ENCODE results near the gene SCG2.

DNA sequence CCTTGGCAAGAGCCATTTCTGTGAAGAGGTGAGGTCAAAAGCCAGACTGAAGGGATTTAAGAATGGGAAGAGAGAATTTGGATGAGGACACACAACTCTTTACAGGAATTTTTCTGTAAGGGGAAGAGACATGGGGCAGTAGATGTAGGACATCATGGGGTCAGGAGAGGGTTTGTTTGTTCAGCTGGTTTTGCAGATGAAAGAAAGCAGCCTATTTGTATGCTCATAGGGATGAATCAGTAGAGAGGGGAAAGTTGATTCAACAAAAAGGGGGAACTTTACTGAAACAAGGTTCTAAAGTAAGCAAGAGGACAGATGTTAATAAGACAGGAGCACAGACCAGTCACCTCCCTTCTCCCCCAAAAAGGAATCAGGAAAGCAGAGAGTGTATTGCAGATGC is 11.2 kb downstream of the SCG2 start:
- TF ChIP-seq POLR2AphosphoS5 (IDR thresholded peaks at IDR 0.05; ENCODE audit: borderline replicate concordance, low read depth, low read length) (no peak), FOXP2 (optimal IDR thresholded peaks at IDR 0.05; ENCODE audit: control extremely low read depth, extremely low read length, insufficient read depth) (no peak), EZH2 (IDR thresholded peaks at IDR 0.05) (no peak)
